ENCODE measurements around the gene KLK3. TPM values are rescaled to one million over a fixed set of nuclear protein-coding genes. Genes with fewer than 3 reads are reported as not detected.

Gene KLK3
- total RNA-seq, 2 experiments from 2014 or later = not detected

GRCh38 chr19:50830266-50831025, 24.3 kb upstream of the KLK3 start:
- H3K27ac ChIP-seq (ENCODE audit: low read depth in 1 of 2, low read length in 2 of 2) = no peak overlapping the region
- intact Hi-C loops (cut with DNase I, micrococcal nuclease) = no loop called here
- TF ChIP-seq CTCF (IDR thresholded peaks at IDR 0.05) = no peak
- H3K9me3 Mint-ChIP-seq = no peaks in the 10 kb centered on the region
- peaks cover 5% of the 10 kb centered on the region for H3K4me1 Mint-ChIP-seq (ENCODE audit: low read depth)
- peaks cover 70% of the 10 kb centered on the region for H3K27me3 Mint-ChIP-seq
- no peak for ATAC-seq (ENCODE audit: poor library complexity)
- POLR2A ChIA-PET = no interaction called here
- peaks cover 18 to 19% of the 10 kb centered on the region in 2 experiments for H3K27me3 ChIP-seq (ENCODE audit: control insufficient read depth in 1 of 2, insufficient read depth in 2 of 2, low read length in 2 of 2)
- no peak overlapping the region for H3K27ac Mint-ChIP-seq
- no peak for DNase-seq
- no peak overlapping the region for H3K4me3 ChIP-seq (ENCODE audit: low read length)
- no peak overlapping the region for H3K4me3 Mint-ChIP-seq
- peaks cover 7% of the 10 kb centered on the region for H3K4me1 ChIP-seq (ENCODE audit: insufficient read depth, low read length)
- CTCF ChIA-PET = no interaction called here
- H3K36me3 Mint-ChIP-seq (ENCODE audit: low read depth) = no peaks in the 10 kb centered on the region
- peaks cover 0 to 8% of the 10 kb centered on the region in 2 experiments for H3K9me3 ChIP-seq (ENCODE audit: control insufficient read depth in 1 of 2, insufficient read depth in 1 of 2, low read length in 2 of 2)
- H3K36me3 ChIP-seq (ENCODE audit: insufficient read depth, low read length) = no peaks in the 10 kb centered on the region

GRCh38 chr19:50831026-50831396, 23.7 kb upstream of the KLK3 start:
- Mint-ChIP-seq H3K36me3 (ENCODE audit: low read depth) (no peaks in the 10 kb centered on the region), H3K4me1 (ENCODE audit: low read depth) (peaks cover 6% of the 10 kb centered on the region), H3K27me3 (peaks cover 71% of the 10 kb centered on the region), H3K27ac (no peak overlapping the region), H3K9me3 (no peaks in the 10 kb centered on the region), H3K4me3 (no peak overlapping the region)
- Histone ChIP-seq H3K27me3 (ENCODE audit: control insufficient read depth in 1 of 2, insufficient read depth in 2 of 2, low read length in 2 of 2) (peaks cover 19 to 22% of the 10 kb centered on the region in 2 experiments), H3K4me1 (ENCODE audit: insufficient read depth, low read length) (peaks cover 11% of the 10 kb centered on the region), H3K27ac (ENCODE audit: low read depth in 1 of 2, low read length in 2 of 2) (no peak overlapping the region), H3K9me3 (ENCODE audit: control insufficient read depth in 1 of 2, insufficient read depth in 1 of 2, low read length in 2 of 2) (peaks cover 0 to 8% of the 10 kb centered on the region in 2 experiments), H3K36me3 (ENCODE audit: insufficient read depth, low read length) (no peaks in the 10 kb centered on the region), H3K4me3 (ENCODE audit: low read length) (no peak overlapping the region)
- ChIA-PET POLR2A (no interaction called here), CTCF (no interaction called here)
- ATAC-seq (ENCODE audit: poor library complexity) (no peak), DNase-seq (no peak)
- TF ChIP-seq CTCF (IDR thresholded peaks at IDR 0.05) = no peak
- intact Hi-C loops (cut with DNase I, micrococcal nuclease) = no loop called here

GRCh38 chr19:50832666-50833065, 22.0 kb upstream of the KLK3 start:
- Mint-ChIP-seq H3K4me3 (no peak overlapping the region), H3K27ac (no peak overlapping the region), H3K36me3 (ENCODE audit: low read depth) (no peaks in the 10 kb centered on the region), H3K4me1 (ENCODE audit: low read depth) (peaks cover 12% of the 10 kb centered on the region), H3K9me3 (no peaks in the 10 kb centered on the region), H3K27me3 (peaks cover 75% of the 10 kb centered on the region)
- Histone ChIP-seq H3K36me3 (ENCODE audit: insufficient read depth, low read length) (no peaks in the 10 kb centered on the region), H3K4me3 (ENCODE audit: low read length) (no peak overlapping the region), H3K4me1 (ENCODE audit: insufficient read depth, low read length) (peaks cover 16% of the 10 kb centered on the region), H3K27me3 (ENCODE audit: control insufficient read depth in 1 of 2, insufficient read depth in 2 of 2, low read length in 2 of 2) (peaks cover 26 to 32% of the 10 kb centered on the region in 2 experiments), H3K27ac (ENCODE audit: low read depth in 1 of 2, low read length in 2 of 2) (no peak overlapping the region), H3K9me3 (ENCODE audit: control insufficient read depth in 1 of 2, insufficient read depth in 1 of 2, low read length in 2 of 2) (peaks cover 0 to 4% of the 10 kb centered on the region in 2 experiments)
- ATAC-seq (ENCODE audit: poor library complexity) = no peak
- no peak for TF ChIP-seq CTCF (IDR thresholded peaks at IDR 0.05)
- CTCF ChIA-PET = no interaction called here
- intact Hi-C loops (cut with DNase I, micrococcal nuclease) = no loop called here
- POLR2A ChIA-PET = no interaction called here
- no peak for DNase-seq

Measured in CD4-positive, alpha-beta T cell (primary cell).